ENCODE measurements around the gene CENPW. TPM values are rescaled to one million over a fixed set of nuclear protein-coding genes. Genes with fewer than 3 reads are reported as not detected.
A peak's percentile ranks its signal among the peaks of the same experiment; 100 is the strongest.

Gene CENPW
- polyA plus RNA-seq (2013, experiment 1 of 2) = 146 TPM
- polyA plus RNA-seq (2013, experiment 2 of 2) = 150 TPM

DNA sequence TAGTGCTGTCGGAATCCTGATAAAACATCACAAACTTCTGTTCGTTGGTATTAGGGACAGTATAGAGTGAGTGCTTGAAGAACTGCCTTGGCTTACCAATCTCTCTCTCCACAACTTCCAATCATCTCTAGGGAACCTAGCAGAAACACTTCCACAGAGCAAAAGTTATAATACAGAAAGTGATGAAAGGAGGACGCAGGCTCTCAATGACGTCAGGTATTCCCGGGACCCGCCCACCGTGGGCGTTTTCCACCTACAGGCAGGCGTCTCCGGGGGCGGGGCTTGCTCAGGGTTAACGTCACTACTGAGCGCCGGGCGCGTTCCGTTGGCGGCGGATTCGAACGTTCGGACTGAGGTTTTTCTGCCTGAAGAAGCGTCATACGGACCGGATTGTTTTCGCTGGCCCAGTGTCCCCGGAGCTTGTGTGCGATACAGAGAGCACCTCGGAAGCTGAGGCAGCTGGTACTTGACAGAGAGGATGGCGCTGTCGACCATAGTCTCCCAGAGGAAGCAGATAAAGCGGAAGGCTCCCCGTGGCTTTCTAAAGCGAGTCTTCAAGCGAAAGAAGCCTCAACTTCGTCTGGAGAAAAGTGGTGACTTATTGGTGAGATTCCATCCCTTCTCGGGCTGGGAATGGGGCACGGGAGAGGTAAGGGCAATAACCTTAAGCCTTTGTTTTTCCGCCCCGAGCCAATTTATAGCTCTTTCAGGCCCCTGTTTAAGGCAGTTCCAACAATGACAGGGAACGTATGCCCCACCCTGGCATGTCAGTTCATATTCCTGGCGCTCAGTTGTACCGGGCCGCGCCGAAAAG lies at the start of gene CENPW:
CENPW (plus strand) TSS at position 320 of the 814 bp plus-strand sequence; CDS start at position 479, 159 bp downstream.
- H3K27ac ChIP-seq (ENCODE audit: low read depth, low read length) = peak within 1 kb of the TSS; percentile 1
- H3K4me3 ChIP-seq (ENCODE audit: low read length) = peak within 1 kb of the TSS; percentile 96
- H3K79me1 ChIP-seq (ENCODE audit: low read length) = peaks cover 3% of the 10 kb centered on the region
- no peak within 1 kb of the TSS for H2AK5ac ChIP-seq (ENCODE audit: low read length)
- H3K27me3 ChIP-seq (ENCODE audit: insufficient read depth, low read length, poor library complexity) = no peaks in the 10 kb centered on the region
- H4K8ac ChIP-seq (ENCODE audit: low read depth, low read length) = no peak within 1 kb of the TSS
- no peak within 1 kb of the TSS for H2BK15ac ChIP-seq (replicated peaks; ENCODE audit: low read depth)
- H3K4ac ChIP-seq (ENCODE audit: low read depth, low read length) = no peak within 1 kb of the TSS
- no peaks in the 10 kb centered on the region for H3K36me3 ChIP-seq (ENCODE audit: control insufficient read depth, insufficient read depth, low read length)
- no peaks in the 10 kb centered on the region for H3K4me1 ChIP-seq (ENCODE audit: control insufficient read depth, low read depth, low read length)
- peak within 1 kb of the TSS; percentile 63 for H4K5ac ChIP-seq (ENCODE audit: low read length)
- H2BK120ac ChIP-seq (ENCODE audit: low read depth, low read length) = no peak within 1 kb of the TSS
- H3K18ac ChIP-seq (ENCODE audit: low read length) = no peak within 1 kb of the TSS
- H3K9ac ChIP-seq (ENCODE audit: low read length) = peak within 1 kb of the TSS; percentile 88
- no peak within 1 kb of the TSS for H2BK5ac ChIP-seq (ENCODE audit: low read length)
- peak within 1 kb of the TSS; percentile 84 for H3K4me2 ChIP-seq (ENCODE audit: low read length)
- H3K56ac ChIP-seq (ENCODE audit: low read length) = peak within 1 kb of the TSS; percentile 96
- no CpG with 5 or more reads among the region's 46 CpGs for WGBS (ENCODE audit: extremely low coverage, insufficient coverage, low lambda C conversion rate)
- H3K23ac ChIP-seq (ENCODE audit: low read length) = no peak within 1 kb of the TSS
- DNase-seq = peak; percentile 97
- peaks cover 22% of the 10 kb centered on the region for H3K79me2 ChIP-seq (ENCODE audit: control insufficient read depth, insufficient read depth, low read length)

DNA sequence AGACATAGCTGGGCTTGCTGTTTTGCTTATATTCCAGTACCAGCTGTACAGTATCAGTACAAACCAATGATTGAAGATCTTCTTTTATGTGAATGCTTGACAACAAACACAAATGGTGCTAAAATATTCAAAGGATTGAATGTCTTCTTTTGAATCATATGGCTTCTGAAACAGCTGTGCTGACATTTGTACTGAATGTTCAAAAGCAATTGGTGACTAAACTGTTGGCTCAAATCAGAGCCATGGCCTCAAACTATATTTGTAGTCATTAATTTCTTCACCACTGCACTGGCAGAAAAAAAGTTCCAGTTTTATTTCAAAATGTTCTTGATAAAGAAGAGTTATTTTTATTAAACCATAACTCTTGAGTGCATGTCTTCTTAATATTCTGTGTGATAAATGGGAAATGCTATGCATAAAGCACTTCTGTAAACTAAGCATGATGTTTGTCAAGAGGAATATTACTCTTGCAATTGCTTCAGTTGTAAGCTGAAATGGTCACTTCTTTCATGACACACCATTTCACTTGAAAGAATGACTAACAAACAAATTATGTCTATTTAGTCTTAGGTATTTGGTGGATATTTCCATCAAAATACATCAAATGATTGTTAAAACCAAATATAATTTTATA lies 45.9 kb upstream of the CENPW start:
- no peaks in the 10 kb centered on the region for H3K27me3 ChIP-seq (ENCODE audit: insufficient read depth, low read length, poor library complexity)
- H2BK120ac ChIP-seq (ENCODE audit: low read depth, low read length) = no peak overlapping the region
- no peak overlapping the region for H2BK15ac ChIP-seq (replicated peaks; ENCODE audit: low read depth)
- no peak overlapping the region for H2AK5ac ChIP-seq (ENCODE audit: low read length)
- no peak for DNase-seq
- no peak overlapping the region for H2BK5ac ChIP-seq (ENCODE audit: low read length)
- H3K4me2 ChIP-seq (ENCODE audit: low read length) = no peak overlapping the region
- no peak overlapping the region for H4K5ac ChIP-seq (ENCODE audit: low read length)
- no peak overlapping the region for H3K4me3 ChIP-seq (ENCODE audit: low read length)
- no peak overlapping the region for H4K8ac ChIP-seq (ENCODE audit: low read depth, low read length)
- no peak overlapping the region for H3K18ac ChIP-seq (ENCODE audit: low read length)
- no peak overlapping the region for H3K9ac ChIP-seq (ENCODE audit: low read length)
- no peaks in the 10 kb centered on the region for H3K36me3 ChIP-seq (ENCODE audit: control insufficient read depth, insufficient read depth, low read length)
- H3K56ac ChIP-seq (ENCODE audit: low read length) = no peak overlapping the region
- no peaks in the 10 kb centered on the region for H3K4me1 ChIP-seq (ENCODE audit: control insufficient read depth, low read depth, low read length)
- no peak overlapping the region for H3K4ac ChIP-seq (ENCODE audit: low read depth, low read length)
- no peaks in the 10 kb centered on the region for H3K79me2 ChIP-seq (ENCODE audit: control insufficient read depth, insufficient read depth, low read length)
- H3K23ac ChIP-seq (ENCODE audit: low read length) = no peak overlapping the region
- no peak overlapping the region for H3K27ac ChIP-seq (ENCODE audit: low read depth, low read length)
- no peaks in the 10 kb centered on the region for H3K79me1 ChIP-seq (ENCODE audit: low read length)

DNA sequence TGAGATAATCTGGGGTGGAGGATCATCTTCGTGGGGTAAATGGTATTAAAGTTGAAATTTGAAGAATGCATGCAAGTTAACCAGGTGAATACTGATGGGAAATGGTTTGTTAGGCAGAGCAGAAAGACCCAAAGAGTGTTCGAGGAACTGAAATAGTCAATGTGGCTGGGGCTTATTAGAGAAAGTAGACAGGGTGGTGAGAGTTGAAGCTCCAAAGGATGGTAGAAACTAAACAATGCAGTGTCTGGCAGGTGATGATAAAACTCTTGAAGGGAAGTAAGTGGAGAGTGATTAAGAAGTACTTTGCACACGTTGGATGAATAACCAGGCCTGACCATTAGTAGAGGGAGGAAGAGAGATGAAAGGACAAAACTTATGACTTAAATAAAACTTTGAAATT lies 39.8 kb upstream of the CENPW start:
- no peak overlapping the region for H3K27ac ChIP-seq (ENCODE audit: low read depth, low read length)
- no peak overlapping the region for H3K9ac ChIP-seq (ENCODE audit: low read length)
- no peak overlapping the region for H2AK5ac ChIP-seq (ENCODE audit: low read length)
- no peak overlapping the region for H2BK15ac ChIP-seq (replicated peaks; ENCODE audit: low read depth)
- no peak overlapping the region for H3K4ac ChIP-seq (ENCODE audit: low read depth, low read length)
- 100% methylated on average over 1 of the region's 3 CpGs for WGBS (ENCODE audit: extremely low coverage, insufficient coverage, low lambda C conversion rate)
- H3K4me1 ChIP-seq (ENCODE audit: control insufficient read depth, low read depth, low read length) = no peaks in the 10 kb centered on the region
- H4K5ac ChIP-seq (ENCODE audit: low read length) = no peak overlapping the region
- no peaks in the 10 kb centered on the region for H3K79me2 ChIP-seq (ENCODE audit: control insufficient read depth, insufficient read depth, low read length)
- no peak for DNase-seq
- no peak overlapping the region for H3K56ac ChIP-seq (ENCODE audit: low read length)
- H3K4me2 ChIP-seq (ENCODE audit: low read length) = no peak overlapping the region
- H3K79me1 ChIP-seq (ENCODE audit: low read length) = no peaks in the 10 kb centered on the region
- no peak overlapping the region for H2BK120ac ChIP-seq (ENCODE audit: low read depth, low read length)
- H2BK5ac ChIP-seq (ENCODE audit: low read length) = no peak overlapping the region
- H3K23ac ChIP-seq (ENCODE audit: low read length) = no peak overlapping the region
- no peaks in the 10 kb centered on the region for H3K36me3 ChIP-seq (ENCODE audit: control insufficient read depth, insufficient read depth, low read length)
- no peak overlapping the region for H3K4me3 ChIP-seq (ENCODE audit: low read length)
- no peak overlapping the region for H4K8ac ChIP-seq (ENCODE audit: low read depth, low read length)
- no peak overlapping the region for H3K18ac ChIP-seq (ENCODE audit: low read length)
- no peaks in the 10 kb centered on the region for H3K27me3 ChIP-seq (ENCODE audit: insufficient read depth, low read length, poor library complexity)

DNA sequence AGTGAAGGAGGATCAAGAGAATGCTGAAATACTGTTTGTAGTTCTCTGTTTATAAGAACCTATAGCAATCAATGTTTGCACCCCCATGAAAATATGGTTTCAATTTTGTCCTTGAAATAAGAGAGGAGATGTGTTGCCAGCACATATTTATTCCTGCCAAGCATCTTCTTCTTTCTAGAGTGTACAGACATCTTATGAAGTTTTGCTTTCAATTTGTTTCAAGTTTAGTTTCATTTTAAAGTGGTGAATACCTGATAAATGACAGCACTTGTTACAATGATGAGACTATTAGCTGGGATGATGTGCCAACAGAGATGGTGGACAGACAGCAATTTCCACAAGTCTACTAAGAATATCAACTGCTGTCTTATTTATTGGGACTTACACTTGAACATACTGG lies 39.2 kb upstream of the CENPW start:
- no peak for DNase-seq
- Histone ChIP-seq H2BK120ac (ENCODE audit: low read depth, low read length) (no peak overlapping the region), H4K5ac (ENCODE audit: low read length) (no peak overlapping the region), H3K27ac (ENCODE audit: low read depth, low read length) (no peak overlapping the region), H3K9ac (ENCODE audit: low read length) (no peak overlapping the region), H3K79me2 (ENCODE audit: control insufficient read depth, insufficient read depth, low read length) (no peaks in the 10 kb centered on the region), H3K4ac (ENCODE audit: low read depth, low read length) (no peak overlapping the region), H3K4me1 (ENCODE audit: control insufficient read depth, low read depth, low read length) (no peaks in the 10 kb centered on the region), H3K56ac (ENCODE audit: low read length) (no peak overlapping the region), H3K4me2 (ENCODE audit: low read length) (no peak overlapping the region), H2AK5ac (ENCODE audit: low read length) (no peak overlapping the region), H3K36me3 (ENCODE audit: control insufficient read depth, insufficient read depth, low read length) (no peaks in the 10 kb centered on the region), H2BK15ac (replicated peaks; ENCODE audit: low read depth) (no peak overlapping the region), H3K27me3 (ENCODE audit: insufficient read depth, low read length, poor library complexity) (no peaks in the 10 kb centered on the region), H4K8ac (ENCODE audit: low read depth, low read length) (no peak overlapping the region), H3K79me1 (ENCODE audit: low read length) (no peaks in the 10 kb centered on the region), H2BK5ac (ENCODE audit: low read length) (no peak overlapping the region), H3K4me3 (ENCODE audit: low read length) (no peak overlapping the region), H3K18ac (ENCODE audit: low read length) (no peak overlapping the region), H3K23ac (ENCODE audit: low read length) (no peak overlapping the region)

DNA sequence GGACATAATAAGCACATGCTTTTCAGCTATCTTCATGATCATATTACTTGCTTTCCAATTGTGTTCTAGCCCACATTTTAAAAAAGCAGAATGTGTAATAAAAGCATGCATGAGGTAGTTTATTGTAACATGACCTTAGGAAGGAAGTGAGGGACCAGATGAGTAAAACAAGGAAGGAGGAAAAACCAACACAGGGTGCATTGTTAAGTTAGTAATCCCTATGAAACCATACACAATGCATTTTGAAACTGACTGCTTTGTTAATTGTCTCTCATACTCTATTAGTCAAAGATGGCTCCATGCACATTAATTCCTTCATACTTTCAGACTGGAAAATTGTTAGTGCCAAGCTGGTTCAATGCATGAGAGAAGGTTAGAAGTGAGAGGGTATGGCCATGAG lies 37.7 kb upstream of the CENPW start:
- no peaks in the 10 kb centered on the region for H3K4me1 ChIP-seq (ENCODE audit: control insufficient read depth, low read depth, low read length)
- H2AK5ac ChIP-seq (ENCODE audit: low read length) = no peak overlapping the region
- H4K5ac ChIP-seq (ENCODE audit: low read length) = no peak overlapping the region
- H3K27me3 ChIP-seq (ENCODE audit: insufficient read depth, low read length, poor library complexity) = no peaks in the 10 kb centered on the region
- no peaks in the 10 kb centered on the region for H3K79me2 ChIP-seq (ENCODE audit: control insufficient read depth, insufficient read depth, low read length)
- no peak overlapping the region for H3K27ac ChIP-seq (ENCODE audit: low read depth, low read length)
- no peak overlapping the region for H3K18ac ChIP-seq (ENCODE audit: low read length)
- no peak overlapping the region for H3K4ac ChIP-seq (ENCODE audit: low read depth, low read length)
- DNase-seq = no peak
- no peak overlapping the region for H3K23ac ChIP-seq (ENCODE audit: low read length)
- no peak overlapping the region for H2BK120ac ChIP-seq (ENCODE audit: low read depth, low read length)
- H2BK15ac ChIP-seq (replicated peaks; ENCODE audit: low read depth) = no peak overlapping the region
- no peak overlapping the region for H4K8ac ChIP-seq (ENCODE audit: low read depth, low read length)
- H3K36me3 ChIP-seq (ENCODE audit: control insufficient read depth, insufficient read depth, low read length) = no peaks in the 10 kb centered on the region
- no peaks in the 10 kb centered on the region for H3K79me1 ChIP-seq (ENCODE audit: low read length)
- H2BK5ac ChIP-seq (ENCODE audit: low read length) = no peak overlapping the region
- no peak overlapping the region for H3K4me2 ChIP-seq (ENCODE audit: low read length)
- no peak overlapping the region for H3K9ac ChIP-seq (ENCODE audit: low read length)
- no peak overlapping the region for H3K56ac ChIP-seq (ENCODE audit: low read length)
- no peak overlapping the region for H3K4me3 ChIP-seq (ENCODE audit: low read length)

DNA sequence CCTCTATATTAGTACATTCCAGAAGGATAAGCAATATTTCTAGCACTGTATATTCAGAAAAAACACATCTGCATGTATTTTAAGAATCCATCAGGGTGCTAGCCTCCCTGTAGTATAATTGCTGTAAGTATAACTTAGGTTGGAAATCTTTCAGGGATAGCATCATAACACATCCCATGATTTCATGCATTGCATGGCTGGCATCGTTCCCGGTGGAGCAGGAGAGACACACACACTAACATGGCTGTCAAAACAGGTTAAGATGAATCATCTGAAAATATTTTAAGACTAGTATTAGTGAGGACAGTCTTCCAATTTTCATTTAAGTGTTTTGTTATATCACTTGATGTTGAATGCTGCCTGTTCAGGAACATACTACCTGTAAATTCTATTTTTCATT lies 32.1 kb upstream of the CENPW start:
- no CpG with 5 or more reads among the region's 2 CpGs for WGBS (ENCODE audit: extremely low coverage, insufficient coverage, low lambda C conversion rate)
- H2BK120ac ChIP-seq (ENCODE audit: low read depth, low read length) = no peak overlapping the region
- H2BK5ac ChIP-seq (ENCODE audit: low read length) = no peak overlapping the region

More for the DNA sequence above, 32.1 kb upstream of the CENPW start:
- H4K5ac ChIP-seq (ENCODE audit: low read length) = no peak overlapping the region
- no peak overlapping the region for H3K56ac ChIP-seq (ENCODE audit: low read length)
- H2AK5ac ChIP-seq (ENCODE audit: low read length) = no peak overlapping the region
- no peaks in the 10 kb centered on the region for H3K79me1 ChIP-seq (ENCODE audit: low read length)
- no peak overlapping the region for H3K4me3 ChIP-seq (ENCODE audit: low read length)
- H4K8ac ChIP-seq (ENCODE audit: low read depth, low read length) = no peak overlapping the region
- H3K27ac ChIP-seq (ENCODE audit: low read depth, low read length) = no peak overlapping the region
- no peak overlapping the region for H3K18ac ChIP-seq (ENCODE audit: low read length)
- H3K9ac ChIP-seq (ENCODE audit: low read length) = no peak overlapping the region
- H3K79me2 ChIP-seq (ENCODE audit: control insufficient read depth, insufficient read depth, low read length) = no peaks in the 10 kb centered on the region
- H3K36me3 ChIP-seq (ENCODE audit: control insufficient read depth, insufficient read depth, low read length) = no peaks in the 10 kb centered on the region
- H3K23ac ChIP-seq (ENCODE audit: low read length) = no peak overlapping the region
- H3K27me3 ChIP-seq (ENCODE audit: insufficient read depth, low read length, poor library complexity) = no peaks in the 10 kb centered on the region
- H2BK15ac ChIP-seq (replicated peaks; ENCODE audit: low read depth) = no peak overlapping the region
- no peak overlapping the region for H3K4me2 ChIP-seq (ENCODE audit: low read length)
- no peaks in the 10 kb centered on the region for H3K4me1 ChIP-seq (ENCODE audit: control insufficient read depth, low read depth, low read length)
- no peak overlapping the region for H3K4ac ChIP-seq (ENCODE audit: low read depth, low read length)
- no peak for DNase-seq

Measured in mesendoderm (in vitro differentiated cells).